OCI-LY1 (cell line): ENCODE data around the gene CSNK1D.

Experiments used
- H2AFZ ChIP-seq: fragments of 200-600 bp; sonication (generic), shearing (Covaris generic); 2 replicates; pipeline ENCODE4 v1.6.0; 2014; ENCODE audit warnings: antibody characterized with exemption, mild to moderate bottlenecking, low read length
- H3F3A ChIP-seq: fragments of 200-600 bp; sonication (generic), shearing (Covaris generic); 2 replicates; pipeline ENCODE4 v1.6.0; 2014; ENCODE audit warnings: mild to moderate bottlenecking, antibody characterized with exemption, low read length, moderate library complexity; ENCODE audit not compliant: insufficient read depth
- H3K27ac ChIP-seq: fragments of 200-600 bp; sonication (generic); 2 replicates; pipeline ENCODE4 v1.5.1; 2014; ENCODE audit warnings: low read length, mixed run types, mild to moderate bottlenecking, low read depth; ENCODE audit not compliant: poor library complexity, severe bottlenecking
- H3K27me3 ChIP-seq: fragments of 200-600 bp; sonication (generic); 2 replicates; pipeline ENCODE4 v1.6.0; 2014; ENCODE audit warnings: antibody characterized with exemption, mild to moderate bottlenecking, low read length, moderate library complexity; ENCODE audit not compliant: insufficient read depth
- H3K36me3 ChIP-seq: fragments of 200-600 bp; sonication (generic); 2 replicates; pipeline ENCODE4 v1.6.1; 2014; ENCODE audit warnings: mild to moderate bottlenecking, antibody characterized with exemption, low read length, moderate library complexity, mixed read lengths; ENCODE audit not compliant: insufficient read depth
- H3K4me1 ChIP-seq: fragments of 200-600 bp; sonication (generic); 2 replicates; pipeline ENCODE4 v1.5.1; 2014; ENCODE audit warnings: mild to moderate bottlenecking, low read length, moderate library complexity; ENCODE audit not compliant: insufficient read depth, severe bottlenecking
- H3K4me2 ChIP-seq: fragments of 200-600 bp; sonication (generic), shearing (Covaris generic); 2 replicates; pipeline ENCODE4 v1.6.1; 2014; ENCODE audit warnings: low read length
- H3K4me3 ChIP-seq: fragments of 200-600 bp; sonication (generic); 2 replicates; pipeline ENCODE4 v1.5.1; 2014; ENCODE audit warnings: low read length, low read depth, mild to moderate bottlenecking, mixed read lengths; ENCODE audit not compliant: poor library complexity, severe bottlenecking
- H3K79me2 ChIP-seq: fragments of 200-600 bp; shearing (Covaris generic); 2 replicates; pipeline ENCODE4 v1.6.1; 2016; ENCODE audit warnings: mixed run types, low read length, mixed read lengths; ENCODE audit not compliant: insufficient read depth
- H3K9ac ChIP-seq: fragments of 200-600 bp; sonication (generic), shearing (Covaris generic); 2 replicates; pipeline ENCODE4 v1.6.1; 2014; ENCODE audit warnings: mild to moderate bottlenecking, low read length, mixed read lengths
- H3K9me2 ChIP-seq: fragments of 200-600 bp; sonication (generic), shearing (Covaris generic); 2 replicates; pipeline ENCODE4 v1.6.1; 2014; ENCODE audit warnings: low read depth, mild to moderate bottlenecking, low read length, mixed read lengths
- H3K9me3 ChIP-seq: fragments of 200-600 bp; shearing (Covaris generic); 2 replicates; pipeline ENCODE4 v1.6.1; 2014; ENCODE audit warnings: low read length, mixed read lengths
- H4K20me1 ChIP-seq: fragments of 200-600 bp; sonication (generic), shearing (Covaris generic); 2 replicates; pipeline ENCODE4 v1.6.0; 2016; ENCODE audit warnings: mild to moderate bottlenecking, low read length; ENCODE audit not compliant: insufficient read depth
- EZH2 ChIP-seq: fragments of 200-600 bp; sonication (generic), shearing (Covaris generic); IDR thresholded peaks from 2 replicates; pipeline ENCODE4 v1.8.0; 2017; ENCODE audit warnings: borderline replicate concordance, mixed run types, mild to moderate bottlenecking, antibody characterized with exemption, low read length, moderate library complexity, mixed read lengths
- TF ChIP-seq, protein P1 (sequence below): fragments of 200-600 bp; sonication (generic), shearing (Covaris generic); IDR thresholded peaks from 2 replicates; pipeline ENCODE4 v1.5.1; 2017; ENCODE audit warnings: mild to moderate bottlenecking, antibody characterized with exemption, low read length, moderate library complexity, mixed read lengths

The CSNK1D gene

DNA sequence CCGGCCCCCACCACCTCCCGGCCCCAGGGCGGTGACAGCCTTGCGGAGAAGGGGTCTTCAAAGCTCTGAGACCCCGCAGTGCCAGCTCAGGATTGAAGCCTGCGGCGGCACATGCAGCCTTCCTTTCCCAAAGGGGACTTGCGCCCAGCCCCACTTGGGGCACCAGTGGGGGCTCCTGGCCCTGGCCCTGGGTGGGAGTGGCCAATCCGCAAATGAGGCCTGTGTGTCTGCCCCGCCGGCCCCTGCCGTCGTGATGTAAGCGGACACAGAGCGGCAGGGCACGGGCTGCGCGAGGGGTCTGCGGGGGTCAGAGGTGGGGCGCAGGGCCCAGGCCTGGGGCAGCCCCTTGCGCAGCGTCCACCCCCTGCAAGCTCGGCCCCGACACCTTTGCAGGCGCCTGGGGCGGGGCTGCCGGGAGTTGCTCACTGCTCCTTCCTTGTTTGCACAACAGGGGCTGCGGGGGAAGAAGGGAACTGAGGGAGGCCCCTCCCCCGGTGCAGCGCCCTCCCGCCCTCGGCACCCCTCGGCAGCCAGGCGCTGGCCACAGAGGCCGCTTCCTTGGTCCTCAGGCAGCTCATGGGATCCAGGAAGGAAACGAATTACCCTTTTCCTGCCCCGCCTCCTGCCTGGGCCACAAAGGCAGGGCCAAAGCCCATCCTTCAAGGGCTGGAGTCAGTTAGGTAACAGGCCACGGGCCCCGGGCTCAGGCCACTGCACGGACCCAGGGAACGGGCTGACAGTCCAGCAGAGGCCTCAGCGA lies 41.8 kb downstream of the CSNK1D start:
- no peak overlapping the region for H3K27ac ChIP-seq

DNA sequence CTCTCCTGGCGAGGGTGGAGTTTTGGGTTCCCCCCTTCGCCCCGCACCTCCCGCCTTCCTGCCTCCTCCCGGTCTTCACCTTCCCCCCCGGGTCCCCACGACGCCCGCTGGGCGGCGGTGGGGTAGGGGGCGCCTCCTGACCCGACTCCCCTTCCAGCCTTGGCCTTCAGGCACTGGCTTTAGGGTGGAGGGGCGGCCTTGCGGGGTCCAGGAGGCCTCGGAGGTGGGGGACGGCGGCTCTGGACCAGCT lies 42.3 kb downstream of the CSNK1D start:
- H3K27me3 ChIP-seq = peaks cover 7% of the 10 kb centered on the region
- no peaks in the 10 kb centered on the region for H3K79me2 ChIP-seq
- H3K27ac ChIP-seq = no peak overlapping the region
- H2AFZ ChIP-seq = no peak overlapping the region
- H4K20me1 ChIP-seq = no peaks in the 10 kb centered on the region
- no peaks in the 10 kb centered on the region for H3K36me3 ChIP-seq
- H3K9me3 ChIP-seq = no peaks in the 10 kb centered on the region
- peaks cover 24% of the 10 kb centered on the region for H3K4me1 ChIP-seq
- H3F3A ChIP-seq = no peaks in the 10 kb centered on the region
- H3K4me2 ChIP-seq = peak overlapping the region; percentile 55
- no peak for TF ChIP-seq EZH2
- TF ChIP-seq, protein P1, sequence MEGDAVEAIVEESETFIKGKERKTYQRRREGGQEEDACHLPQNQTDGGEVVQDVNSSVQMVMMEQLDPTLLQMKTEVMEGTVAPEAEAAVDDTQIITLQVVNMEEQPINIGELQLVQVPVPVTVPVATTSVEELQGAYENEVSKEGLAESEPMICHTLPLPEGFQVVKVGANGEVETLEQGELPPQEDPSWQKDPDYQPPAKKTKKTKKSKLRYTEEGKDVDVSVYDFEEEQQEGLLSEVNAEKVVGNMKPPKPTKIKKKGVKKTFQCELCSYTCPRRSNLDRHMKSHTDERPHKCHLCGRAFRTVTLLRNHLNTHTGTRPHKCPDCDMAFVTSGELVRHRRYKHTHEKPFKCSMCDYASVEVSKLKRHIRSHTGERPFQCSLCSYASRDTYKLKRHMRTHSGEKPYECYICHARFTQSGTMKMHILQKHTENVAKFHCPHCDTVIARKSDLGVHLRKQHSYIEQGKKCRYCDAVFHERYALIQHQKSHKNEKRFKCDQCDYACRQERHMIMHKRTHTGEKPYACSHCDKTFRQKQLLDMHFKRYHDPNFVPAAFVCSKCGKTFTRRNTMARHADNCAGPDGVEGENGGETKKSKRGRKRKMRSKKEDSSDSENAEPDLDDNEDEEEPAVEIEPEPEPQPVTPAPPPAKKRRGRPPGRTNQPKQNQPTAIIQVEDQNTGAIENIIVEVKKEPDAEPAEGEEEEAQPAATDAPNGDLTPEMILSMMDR = no peak
- no peaks in the 10 kb centered on the region for H3K9me2 ChIP-seq
- H3K4me3 ChIP-seq = peak overlapping the region; percentile 55
- H3K9ac ChIP-seq = peak overlapping the region; percentile 14; the same call in 1 of the 2 replicates

More for the DNA sequence above, 41.8 kb downstream of the CSNK1D start:
- Histone ChIP-seq H2AFZ (no peak overlapping the region), H3K79me2 (no peaks in the 10 kb centered on the region), H3K27me3 (peaks cover 7% of the 10 kb centered on the region), H3K36me3 (no peaks in the 10 kb centered on the region), H3K9me3 (no peaks in the 10 kb centered on the region), H3K9ac (peak overlapping the region; percentile 14; the same call in 1 of the 2 replicates), H3K4me2 (peak overlapping the region; percentile 55), H4K20me1 (no peaks in the 10 kb centered on the region), H3F3A (no peaks in the 10 kb centered on the region), H3K4me1 (peaks cover 24% of the 10 kb centered on the region), H3K4me3 (peak overlapping the region; percentile 55), H3K9me2 (no peaks in the 10 kb centered on the region)
- TF ChIP-seq, protein P1 = no peak
- no peak for TF ChIP-seq EZH2

DNA sequence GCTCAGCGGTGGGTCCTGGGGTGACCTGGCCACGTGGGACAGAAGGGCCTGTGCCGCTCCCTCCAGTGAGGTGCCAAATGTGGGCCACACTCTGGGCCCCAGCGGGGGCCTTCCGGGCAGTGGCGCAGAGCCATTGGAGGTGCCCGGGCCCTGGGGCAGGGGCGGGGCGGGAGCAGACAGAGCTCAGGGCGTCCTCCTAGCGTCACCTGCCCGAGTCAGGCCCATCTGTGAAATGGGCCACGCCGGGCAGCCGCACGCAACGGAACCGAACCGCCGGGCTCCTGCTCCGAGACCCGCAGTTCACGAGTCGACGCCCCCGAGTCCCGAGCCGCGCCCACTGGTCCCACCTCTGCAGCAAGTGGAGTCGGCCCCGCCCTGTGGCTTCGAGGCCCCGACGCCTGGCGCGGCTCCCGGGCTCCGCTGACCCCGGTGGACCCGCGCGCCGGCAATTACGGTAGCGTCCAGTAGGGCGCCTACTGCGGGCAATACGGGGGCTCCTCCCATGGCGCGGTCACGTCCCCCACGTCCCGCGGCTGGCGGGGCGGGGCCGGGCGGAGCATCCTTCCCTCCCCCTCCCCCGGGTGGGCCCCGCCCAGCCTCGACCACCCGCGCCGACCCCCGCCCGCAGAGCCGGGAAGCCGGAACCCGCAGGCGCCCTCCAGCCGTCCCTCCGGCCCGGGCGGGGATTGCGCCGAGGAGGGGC lies 42.7 kb downstream of the CSNK1D start:
- H3F3A ChIP-seq = no peaks in the 10 kb centered on the region
- H3K27ac ChIP-seq = no peak overlapping the region
- H3K36me3 ChIP-seq = no peaks in the 10 kb centered on the region
- H2AFZ ChIP-seq = no peak overlapping the region
- H3K79me2 ChIP-seq = no peaks in the 10 kb centered on the region
- no peak overlapping the region; the same call in 1 of the 2 replicates for H3K9ac ChIP-seq
- peak overlapping the region; percentile 55; the same call in 1 of the 2 replicates for H3K4me2 ChIP-seq
- no peaks in the 10 kb centered on the region for H3K9me3 ChIP-seq
- peaks cover 24% of the 10 kb centered on the region for H3K4me1 ChIP-seq
- no peaks in the 10 kb centered on the region for H4K20me1 ChIP-seq
- no peak for TF ChIP-seq EZH2
- TF ChIP-seq, protein P1 = no peak
- H3K4me3 ChIP-seq = peak overlapping the region; percentile 55
- no peaks in the 10 kb centered on the region for H3K9me2 ChIP-seq
- peaks cover 5% of the 10 kb centered on the region for H3K27me3 ChIP-seq
